Measurements from ENCODE around the gene TMC1. TPM values are rescaled to one million over a fixed set of nuclear protein-coding genes. Genes with fewer than 3 reads are reported as not detected.

TMC1 gene
- polyA plus RNA-seq, 3 donors: 0.16 to 0.55 (median 0.40) TPM

DNA sequence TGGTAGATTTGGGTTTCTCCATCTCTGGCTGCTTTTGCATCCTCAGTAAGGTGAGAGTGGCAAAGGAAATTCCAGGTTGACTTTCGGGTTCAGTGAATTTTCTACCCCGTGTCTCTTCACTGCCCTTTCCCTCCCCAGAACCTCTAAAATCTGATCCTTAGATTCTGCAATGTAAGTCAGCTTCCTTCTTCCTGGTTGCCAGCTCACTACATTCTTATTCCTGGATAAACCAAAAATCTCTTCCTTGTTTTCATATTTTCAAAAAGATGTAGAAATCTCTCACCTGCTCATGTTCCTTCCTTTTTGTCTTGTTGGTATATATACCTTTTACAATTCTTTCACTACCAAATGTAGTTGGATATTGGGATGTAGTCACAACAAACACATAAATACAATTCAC, 145.8 kb downstream of the TMC1 start:
- WGBS (ENCODE audit: insufficient coverage): 93% methylated on average over 2 of the region's 2 CpGs
- no peak for DNase-seq
- Mint-ChIP-seq H3K4me1 (no peaks in the 10 kb centered on the region), H3K36me3 (no peaks in the 10 kb centered on the region), H3K4me3 (no peak overlapping the region), H3K27me3 (ENCODE audit: low read depth in 3 of 3) (peaks cover 0 to 23% (median 11%) of the 10 kb centered on the region in 3 donors), H3K27ac (no peak overlapping the region), H3K9me3 (peaks cover 0 to 4% (median 0%) of the 10 kb centered on the region in 7 donors)
- Histone ChIP-seq H3K4me3 (replicated peaks in 1 of 3; ENCODE audit: low read depth in 2 of 3, low read length in 3 of 3) (no peak overlapping the region), H3K79me2 (ENCODE audit: insufficient read depth, low read length) (no peaks in the 10 kb centered on the region), H4K20me1 (ENCODE audit: insufficient read depth, low read length) (no peaks in the 10 kb centered on the region), H3K9me3 (replicated peaks in 1 of 2; ENCODE audit: control insufficient read depth in 1 of 2, insufficient read depth in 1 of 2, low read length in 2 of 2) (no peaks in the 10 kb centered on the region), H3K27me3 (ENCODE audit: control insufficient read depth in 2 of 2, insufficient read depth in 2 of 2, low read length in 2 of 2) (peaks cover 8 to 10% of the 10 kb centered on the region in 2 donors), H3K27ac (ENCODE audit: low read depth in 1 of 2, low read length in 2 of 2) (no peak overlapping the region), H3K36me3 (replicated peaks in 1 of 2; ENCODE audit: control insufficient read depth in 1 of 2, insufficient read depth in 2 of 2, low read length in 2 of 2) (no peaks in the 10 kb centered on the region), H2AFZ (ENCODE audit: insufficient read depth, low read depth, low read length, poor library complexity, severe bottlenecking) (no peak overlapping the region), H3K4me1 (ENCODE audit: control insufficient read depth in 1 of 2, insufficient read depth in 2 of 2, low read length in 2 of 2) (no peaks in the 10 kb centered on the region), H3K4me2 (replicated peaks; ENCODE audit: extremely low read depth, low read length, poor library complexity, severe bottlenecking) (no peak overlapping the region), H3K9ac (ENCODE audit: insufficient read depth, low read length, poor library complexity, severe bottlenecking) (no peak overlapping the region)
- no peak for TF ChIP-seq CTCF (IDR thresholded peaks at IDR 0.05)
- intact Hi-C loops (cut with micrococcal nuclease): no loop called here

DNA sequence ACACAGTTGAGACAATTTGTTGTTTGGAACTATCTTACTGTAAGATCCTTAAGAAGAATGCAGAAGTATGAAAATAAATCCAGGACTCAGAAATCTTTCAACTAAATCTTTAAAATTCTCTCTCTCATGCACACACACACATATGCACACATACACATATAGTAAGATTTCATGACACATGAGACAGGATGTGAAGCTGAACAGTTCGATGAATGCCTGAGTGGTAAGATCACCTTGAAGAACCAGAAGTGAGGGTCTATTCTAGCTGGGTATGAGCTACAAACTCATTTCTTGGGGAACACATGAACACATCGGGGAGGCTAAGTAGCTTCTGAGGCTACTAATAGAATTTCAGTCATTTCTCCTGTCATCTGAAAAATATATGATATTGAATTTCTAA, 153.6 kb downstream of the TMC1 start:
- no peaks in the 10 kb centered on the region for H3K4me1 ChIP-seq (ENCODE audit: control insufficient read depth in 1 of 2, insufficient read depth in 2 of 2, low read length in 2 of 2)
- Mint-ChIP-seq H3K36me3 (no peaks in the 10 kb centered on the region), H3K27me3 (ENCODE audit: low read depth in 3 of 3) (peaks cover 3 to 18% (median 4%) of the 10 kb centered on the region in 3 donors), H3K4me1 (no peaks in the 10 kb centered on the region), H3K9me3 (peaks cover 0 to 2% (median 0%) of the 10 kb centered on the region in 7 donors), H3K4me3 (no peak overlapping the region), H3K27ac (no peak overlapping the region)
- no peak overlapping the region for H3K4me2 ChIP-seq (replicated peaks; ENCODE audit: extremely low read depth, low read length, poor library complexity, severe bottlenecking)
- no peaks in the 10 kb centered on the region for H4K20me1 ChIP-seq (ENCODE audit: insufficient read depth, low read length)
- no CpG with 5 or more reads among the region's 2 CpGs for WGBS (ENCODE audit: insufficient coverage)
- no peak overlapping the region for H3K9ac ChIP-seq (ENCODE audit: insufficient read depth, low read length, poor library complexity, severe bottlenecking)
- H3K9me3 ChIP-seq (replicated peaks in 1 of 2; ENCODE audit: control insufficient read depth in 1 of 2, insufficient read depth in 1 of 2, low read length in 2 of 2): no peaks in the 10 kb centered on the region
- no peaks in the 10 kb centered on the region for H3K79me2 ChIP-seq (ENCODE audit: insufficient read depth, low read length)
- no peak overlapping the region for H3K27ac ChIP-seq (ENCODE audit: low read depth in 1 of 2, low read length in 2 of 2)
- intact Hi-C loops (cut with micrococcal nuclease): no loop called here
- peaks cover 14% of the 10 kb centered on the region in 2 donors for H3K27me3 ChIP-seq (ENCODE audit: control insufficient read depth in 2 of 2, insufficient read depth in 2 of 2, low read length in 2 of 2)
- no peak for TF ChIP-seq CTCF (IDR thresholded peaks at IDR 0.05)
- H2AFZ ChIP-seq (ENCODE audit: insufficient read depth, low read depth, low read length, poor library complexity, severe bottlenecking): no peak overlapping the region
- no peak overlapping the region for H3K4me3 ChIP-seq (replicated peaks in 1 of 3; ENCODE audit: low read depth in 2 of 3, low read length in 3 of 3)
- no peaks in the 10 kb centered on the region for H3K36me3 ChIP-seq (replicated peaks in 1 of 2; ENCODE audit: control insufficient read depth in 1 of 2, insufficient read depth in 2 of 2, low read length in 2 of 2)
- no peak for DNase-seq
